ENCODE measurements around the gene AMPD1.

Gene AMPD1

GRCh38 chr1:114703242-114703641, 7.9 kb upstream of the AMPD1 start:
- no peak overlapping the region for H3K4me3 ChIP-seq (ENCODE audit: control insufficient read depth, low read depth, low read length)
- TF ChIP-seq, protein P1, sequence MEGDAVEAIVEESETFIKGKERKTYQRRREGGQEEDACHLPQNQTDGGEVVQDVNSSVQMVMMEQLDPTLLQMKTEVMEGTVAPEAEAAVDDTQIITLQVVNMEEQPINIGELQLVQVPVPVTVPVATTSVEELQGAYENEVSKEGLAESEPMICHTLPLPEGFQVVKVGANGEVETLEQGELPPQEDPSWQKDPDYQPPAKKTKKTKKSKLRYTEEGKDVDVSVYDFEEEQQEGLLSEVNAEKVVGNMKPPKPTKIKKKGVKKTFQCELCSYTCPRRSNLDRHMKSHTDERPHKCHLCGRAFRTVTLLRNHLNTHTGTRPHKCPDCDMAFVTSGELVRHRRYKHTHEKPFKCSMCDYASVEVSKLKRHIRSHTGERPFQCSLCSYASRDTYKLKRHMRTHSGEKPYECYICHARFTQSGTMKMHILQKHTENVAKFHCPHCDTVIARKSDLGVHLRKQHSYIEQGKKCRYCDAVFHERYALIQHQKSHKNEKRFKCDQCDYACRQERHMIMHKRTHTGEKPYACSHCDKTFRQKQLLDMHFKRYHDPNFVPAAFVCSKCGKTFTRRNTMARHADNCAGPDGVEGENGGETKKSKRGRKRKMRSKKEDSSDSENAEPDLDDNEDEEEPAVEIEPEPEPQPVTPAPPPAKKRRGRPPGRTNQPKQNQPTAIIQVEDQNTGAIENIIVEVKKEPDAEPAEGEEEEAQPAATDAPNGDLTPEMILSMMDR (IDR thresholded peaks at IDR 0.05; ENCODE audit: control insufficient read depth, insufficient read depth, low read depth, low read length, missing control alignments) = no peak
- no peak for DNase-seq (ENCODE audit: low read depth)

DNA sequence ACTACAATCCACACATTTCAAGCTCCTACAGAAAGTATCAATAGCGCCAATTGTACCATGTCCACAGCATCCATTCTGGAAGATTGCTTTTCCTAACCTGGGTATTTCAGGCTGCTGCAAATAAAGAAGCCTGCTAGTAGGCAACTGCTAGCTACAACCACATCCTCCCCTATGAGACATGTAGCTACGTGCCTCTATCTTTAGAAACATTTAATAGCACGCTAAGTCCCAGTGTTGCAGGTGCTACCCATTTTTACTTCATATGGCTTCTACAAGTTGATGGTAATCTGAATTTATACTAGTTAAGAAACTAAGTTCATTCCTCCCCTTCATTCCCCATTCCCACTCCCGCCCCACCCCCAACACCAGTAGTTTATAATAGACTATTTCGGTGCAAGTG, 7.4 kb upstream of the AMPD1 start:
- no peak overlapping the region for H3K4me3 ChIP-seq (ENCODE audit: control insufficient read depth, low read depth, low read length)
- DNase-seq (ENCODE audit: low read depth) = no peak
- TF ChIP-seq, protein P1 (IDR thresholded peaks at IDR 0.05; ENCODE audit: control insufficient read depth, insufficient read depth, low read depth, low read length, missing control alignments) = no peak

DNA sequence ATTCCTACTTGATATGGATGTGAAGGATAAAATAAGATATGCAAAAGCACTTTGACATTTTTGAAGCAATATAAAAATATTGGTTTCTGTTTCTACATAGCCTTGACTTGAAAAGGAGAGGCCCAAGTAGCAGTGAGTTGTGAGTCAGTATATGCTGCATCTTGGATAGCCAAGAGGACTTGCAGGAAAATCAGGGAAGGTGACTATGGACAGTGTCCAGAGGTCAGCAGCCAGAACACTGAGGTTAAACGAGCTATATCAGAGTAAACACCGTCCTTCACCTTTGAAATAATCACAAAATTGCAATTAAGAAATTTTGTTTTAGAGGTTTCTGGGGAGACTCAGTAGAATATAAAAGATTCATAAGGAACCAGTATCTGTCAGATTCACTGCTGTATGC, 6.6 kb upstream of the AMPD1 start:
- no peak overlapping the region for H3K4me3 ChIP-seq (ENCODE audit: control insufficient read depth, low read depth, low read length)
- TF ChIP-seq, protein P1 (IDR thresholded peaks at IDR 0.05; ENCODE audit: control insufficient read depth, insufficient read depth, low read depth, low read length, missing control alignments) = no peak
- no peak for DNase-seq (ENCODE audit: low read depth)

GRCh38 chr1:114700036-114700600, 4.8 kb upstream of the AMPD1 start:
- H3K4me3 ChIP-seq (ENCODE audit: control insufficient read depth, low read depth, low read length) = no peak overlapping the region
- no peak for DNase-seq (ENCODE audit: low read depth)
- TF ChIP-seq, protein P1 (IDR thresholded peaks at IDR 0.05; ENCODE audit: control insufficient read depth, insufficient read depth, low read depth, low read length, missing control alignments) = no peak

DNA sequence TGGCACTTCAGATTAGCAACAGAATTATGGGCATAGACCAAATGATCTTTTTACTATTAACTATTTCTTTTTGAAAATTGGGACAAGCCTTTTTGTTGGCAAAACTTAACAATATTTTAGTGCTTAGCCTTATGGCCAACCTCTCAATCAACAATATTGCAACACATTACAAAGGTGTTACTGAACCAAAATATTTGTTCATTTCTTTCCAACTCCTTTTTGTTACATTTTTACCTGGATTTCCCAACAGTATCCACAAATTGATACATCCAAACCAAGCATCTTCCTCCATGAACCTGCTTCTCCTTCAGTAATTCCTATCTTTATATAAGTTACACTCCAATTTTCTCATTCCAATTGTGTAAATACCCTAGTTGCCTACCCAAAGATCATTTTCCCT, 1.5 kb upstream of the AMPD1 start:
- H3K4me3 ChIP-seq (ENCODE audit: control insufficient read depth, low read depth, low read length) = no peak overlapping the region
- no peak for DNase-seq (ENCODE audit: low read depth)
- TF ChIP-seq, protein P1 (IDR thresholded peaks at IDR 0.05; ENCODE audit: control insufficient read depth, insufficient read depth, low read depth, low read length, missing control alignments) = no peak

DNA sequence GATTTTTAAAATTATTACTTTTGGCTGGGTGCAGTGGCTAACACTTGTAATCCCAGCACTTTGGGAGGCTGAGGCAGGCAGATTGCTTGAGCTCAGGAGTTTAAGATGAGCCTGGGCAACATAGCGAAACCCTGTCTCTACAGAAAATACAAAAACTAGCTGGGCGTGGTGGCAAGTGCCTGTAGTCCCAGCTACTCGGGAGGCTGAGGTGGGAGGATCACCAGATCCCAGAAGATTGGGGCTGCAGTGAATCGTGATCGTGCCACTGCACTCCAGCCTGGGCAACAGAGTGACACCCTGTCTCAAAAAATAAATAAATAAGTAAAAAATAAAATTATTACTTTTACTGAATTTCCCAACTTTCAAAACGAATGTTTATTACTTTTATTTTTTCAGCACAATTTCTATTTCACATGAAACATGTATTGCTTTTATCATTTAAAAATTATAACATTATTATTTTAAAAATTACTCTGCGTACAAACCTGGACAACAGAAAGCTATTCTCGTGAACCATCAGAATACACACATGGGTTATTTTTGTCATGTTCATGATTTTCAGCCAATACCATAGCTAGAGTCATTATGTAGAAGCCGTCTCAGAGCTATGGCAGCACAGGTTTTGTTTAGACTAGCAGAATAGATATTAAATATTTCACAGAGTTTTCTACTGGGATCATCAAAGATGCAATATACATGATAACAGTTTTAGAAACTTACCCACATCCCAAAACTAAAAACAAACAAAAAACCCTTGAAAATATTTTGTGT, 621 bp downstream of the AMPD1 start:
- H3K4me3 ChIP-seq (ENCODE audit: control insufficient read depth, low read depth, low read length) = no peak overlapping the region
- no peak for DNase-seq (ENCODE audit: low read depth)
- TF ChIP-seq, protein P1 (IDR thresholded peaks at IDR 0.05; ENCODE audit: control insufficient read depth, insufficient read depth, low read depth, low read length, missing control alignments) = no peak

Measured in AG09309 (cell line).